ENCODE data around the gene NTN1.
"Not testable (repeated sequence)": the region's sequence is repeated elsewhere in the genome, so short reads cannot be mapped to it uniquely, and the experiment has no call there.

NTN1 gene

GRCh38 chr17:9244066-9245052 is 223.0 kb downstream of the NTN1 start:
- DNase-seq (ENCODE audit: low read depth in 2 of 2), result peak; percentile 75

GRCh38 chr17:9247401-9247938 is 226.2 kb downstream of the NTN1 start:
- DNase-seq (ENCODE audit: low read depth in 2 of 2), result no peak

GRCh38 chr17:9249245-9249953 is 228.1 kb downstream of the NTN1 start:
- DNase-seq (ENCODE audit: low read depth in 2 of 2), result no peak

GRCh38 chr17:9251273-9251672 is 230.0 kb downstream of the NTN1 start:
- no peak for DNase-seq (ENCODE audit: low read depth in 2 of 2)

GRCh38 chr17:9253308-9253707 is 232.0 kb downstream of the NTN1 start:
- no peak for DNase-seq (ENCODE audit: low read depth in 2 of 2)

GRCh38 chr17:9254841-9255240 is 233.5 kb downstream of the NTN1 start:
- no peak for DNase-seq (ENCODE audit: low read depth in 2 of 2)

GRCh38 chr17:9255833-9256232 is 234.5 kb downstream of the NTN1 start:
- DNase-seq (ENCODE audit: low read depth in 2 of 2), result no peak

- DNase-seq (ENCODE audit: low read depth in 2 of 2), result no peak
These were observed 235.0 kb downstream of the NTN1 start for GRCh38 chr17:9256361-9256750.

- no peak for DNase-seq (ENCODE audit: low read depth in 2 of 2)
These were observed 235.7 kb downstream of the NTN1 start for GRCh38 chr17:9256751-9257629.

GRCh38 chr17:9257630-9257965 is 236.3 kb downstream of the NTN1 start:
- DNase-seq (ENCODE audit: low read depth in 2 of 2), result not testable (repeated sequence)

GRCh38 chr17:9258115-9259015 is 237.1 kb downstream of the NTN1 start:
- DNase-seq (ENCODE audit: low read depth in 2 of 2), result no peak

GRCh38 chr17:9259419-9259818 is 238.1 kb downstream of the NTN1 start:
- DNase-seq (ENCODE audit: low read depth in 2 of 2), result no peak

- no peak for DNase-seq (ENCODE audit: low read depth in 2 of 2)
These were observed 240.0 kb downstream of the NTN1 start for GRCh38 chr17:9261081-9262012.

GRCh38 chr17:9266031-9266680 is 244.8 kb downstream of the NTN1 start:
- DNase-seq (ENCODE audit: low read depth in 2 of 2), result no peak

- DNase-seq (ENCODE audit: low read depth in 2 of 2), result no peak
These were observed 245.4 kb downstream of the NTN1 start for GRCh38 chr17:9266697-9267117.

GRCh38 chr17:9268546-9268945 is 247.2 kb downstream of the NTN1 start:
- DNase-seq (ENCODE audit: low read depth in 2 of 2), result no peak

GRCh38 chr17:9269350-9270035 is 248.2 kb downstream of the NTN1 start:
- DNase-seq (ENCODE audit: low read depth in 2 of 2), result no peak

- DNase-seq (ENCODE audit: low read depth in 2 of 2), result no peak
These were observed 249.6 kb downstream of the NTN1 start for GRCh38 chr17:9270921-9271320.
